ENCODE data around the gene HMOX2.

The HMOX2 gene

GRCh38 chr16:4468972-4469371, 7.2 kb upstream of the HMOX2 start:
- TF ChIP-seq CTCF (IDR thresholded peaks at IDR 0.05; ENCODE audit: low read depth, low read length) = no peak
- Histone ChIP-seq H3K4me3 (ENCODE audit: low read depth, low read length) (no peak overlapping the region), H3K9me3 (no peaks in the 10 kb centered on the region), H3K27me3 (no peaks in the 10 kb centered on the region), H3K4me1 (no peaks in the 10 kb centered on the region), H3K36me3 (no peaks in the 10 kb centered on the region)
- DNase-seq = no peak

DNA sequence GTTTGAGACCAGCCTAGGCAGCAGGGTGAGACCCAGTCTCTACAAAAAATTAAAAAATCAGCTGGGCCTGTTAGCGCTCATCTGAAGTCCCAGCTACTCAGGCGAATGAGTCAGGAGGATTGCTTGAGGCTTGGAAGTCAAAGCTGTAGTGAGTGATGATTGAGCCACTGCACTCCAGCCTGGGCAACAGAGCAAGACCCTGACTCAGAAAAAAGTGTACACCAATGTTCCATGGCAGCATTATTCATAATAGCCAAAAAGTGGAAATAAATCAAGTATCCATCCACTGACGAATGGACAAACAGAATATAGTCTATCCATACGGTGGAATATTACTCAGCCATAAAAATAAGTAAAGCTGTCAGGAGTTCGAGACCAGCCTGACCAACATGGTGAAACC, 4.3 kb upstream of the HMOX2 start:
- TF ChIP-seq CTCF (IDR thresholded peaks at IDR 0.05; ENCODE audit: low read depth, low read length) = no peak
- Histone ChIP-seq H3K4me1 (no peaks in the 10 kb centered on the region), H3K4me3 (ENCODE audit: low read depth, low read length) (no peak overlapping the region), H3K36me3 (no peaks in the 10 kb centered on the region), H3K27me3 (no peaks in the 10 kb centered on the region), H3K9me3 (no peaks in the 10 kb centered on the region)
- DNase-seq = no peak

DNA sequence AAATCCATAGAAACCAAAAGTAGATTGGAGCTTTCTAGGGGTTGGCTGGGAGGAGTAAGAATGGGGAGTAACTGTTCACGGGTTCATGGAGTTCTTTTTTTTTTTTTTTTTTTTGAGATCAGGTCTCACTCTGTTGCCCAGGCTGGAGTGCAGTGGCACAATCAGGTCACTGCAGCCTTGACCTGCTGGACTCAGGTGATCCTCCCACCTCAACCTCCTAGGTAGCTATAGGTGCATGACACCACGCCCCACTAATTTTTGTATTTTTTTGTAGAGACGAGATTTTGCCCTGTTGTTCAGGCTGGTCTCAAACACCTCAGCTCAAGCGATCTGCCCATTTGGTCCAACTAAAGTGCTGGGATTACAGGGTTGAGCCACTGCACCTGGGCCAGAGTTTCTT, 3.3 kb upstream of the HMOX2 start:
- no peaks in the 10 kb centered on the region for H3K36me3 ChIP-seq
- no peak overlapping the region for H3K4me3 ChIP-seq (ENCODE audit: low read depth, low read length)
- no peak for TF ChIP-seq CTCF (IDR thresholded peaks at IDR 0.05; ENCODE audit: low read depth, low read length)
- no peaks in the 10 kb centered on the region for H3K4me1 ChIP-seq
- H3K27me3 ChIP-seq = no peaks in the 10 kb centered on the region
- H3K9me3 ChIP-seq = no peaks in the 10 kb centered on the region
- DNase-seq = no peak

GRCh38 chr16:4474192-4474961, 1.8 kb upstream of the HMOX2 start, which contains the start of gene NMRAL1:
Gene NMRAL1, minus strand, starts transcription at chr16:4474625. Its CDS starts 493 bp downstream, at chr16:4474132.
- Histone ChIP-seq H3K27me3 (no peaks in the 10 kb centered on the region), H3K36me3 (no peaks in the 10 kb centered on the region), H3K9me3 (no peaks in the 10 kb centered on the region), H3K4me3 (ENCODE audit: low read depth, low read length) (peak within 1 kb of the TSS; percentile 55), H3K4me1 (no peaks in the 10 kb centered on the region)
- peak; percentile 88 for DNase-seq
- TF ChIP-seq CTCF (IDR thresholded peaks at IDR 0.05; ENCODE audit: low read depth, low read length) = no peak

- no peak overlapping the region for H3K4me3 ChIP-seq (ENCODE audit: low read depth, low read length)
- no peaks in the 10 kb centered on the region for H3K9me3 ChIP-seq
- peak; percentile 38; the same call in 1 of the 2 replicates for TF ChIP-seq CTCF (IDR thresholded peaks at IDR 0.05; ENCODE audit: low read depth, low read length)
- H3K4me1 ChIP-seq = no peaks in the 10 kb centered on the region
- H3K27me3 ChIP-seq = no peaks in the 10 kb centered on the region
- H3K36me3 ChIP-seq = no peaks in the 10 kb centered on the region
- DNase-seq = no peak
These were observed 1.8 kb downstream of the HMOX2 start for GRCh38 chr16:4477966-4478365.

DNA sequence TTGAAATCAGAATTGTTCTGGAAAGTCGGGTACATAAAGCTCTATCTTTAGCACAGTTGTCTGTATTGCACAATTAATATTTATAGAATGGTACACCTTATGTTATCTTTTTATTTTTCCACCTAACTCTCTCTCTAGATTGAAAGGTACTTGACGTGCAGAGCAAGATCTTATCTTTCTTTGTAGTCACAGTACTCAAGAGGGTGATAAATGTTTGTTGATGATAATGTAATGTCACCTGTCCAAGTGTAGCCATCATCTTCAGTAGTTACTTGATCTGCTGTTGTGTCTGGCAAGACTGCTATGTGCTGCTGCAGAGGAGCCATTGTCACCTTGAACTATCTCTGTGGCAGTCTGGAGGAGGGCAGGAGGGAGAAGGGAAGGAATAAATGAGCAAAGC, 5.3 kb downstream of the HMOX2 start:
- peaks cover 12% of the 10 kb centered on the region for H3K36me3 ChIP-seq
- no peak for TF ChIP-seq CTCF (IDR thresholded peaks at IDR 0.05; ENCODE audit: low read depth, low read length)
- H3K4me1 ChIP-seq = no peaks in the 10 kb centered on the region
- H3K4me3 ChIP-seq (ENCODE audit: low read depth, low read length) = no peak overlapping the region
- H3K27me3 ChIP-seq = no peaks in the 10 kb centered on the region
- H3K9me3 ChIP-seq = no peaks in the 10 kb centered on the region
- no peak for DNase-seq

All from BE2C (cell line).